Lower leg skin (tissue), 4 donors: Measurements from ENCODE around the gene TMEM117. TPM values are rescaled to one million over a fixed set of nuclear protein-coding genes. Genes with fewer than 3 reads are reported as not detected.
A peak's percentile ranks its signal among the peaks of the same experiment; 100 is the strongest.

Experiments
- DNase-seq, 2 donors: peaks; one replicate each; pipeline ENCODE4 v3.0.0-alpha.2; 2019; ENCODE audit warnings: low spot score in 2 of 2
- H3K4me3 ChIP-seq: fragments of 200-600 bp; sonication (generic); 2 replicates; pipeline ENCODE4 v1.5.1; 2017; ENCODE audit warnings: mild to moderate bottlenecking, low read depth; ENCODE audit not compliant: poor library complexity, severe bottlenecking
- POLR2A ChIP-seq, 2 donors: fragments of 450-650 bp; IDR thresholded peaks; one replicate each; pipeline ENCODE4 v1.6.1; 2016 to 2017; ENCODE audit warnings: antibody characterized with exemption in 2 of 2, mild to moderate bottlenecking in 1 of 2, moderate library complexity in 1 of 2
- WGBS, 2 donors: methylation state at CpG; one replicate each; pipeline ENCODE4 v1.1.5; 2018; 5-methylcytosine and 5-hydroxymethylcytosine counted together
- intact Hi-C: fragments of 100-400 bp; cut with DNase I; formaldehyde crosslinking; loops from one replicate; pipeline ENCODE4 v1.15.0; 2023; ENCODE audit warnings: low total_unique reads
- total RNA-seq, 4 donors: library from RNA; depleted of rRNA; stranded (reverse); fragments of >200 nt; gene quantifications; one replicate each; pipeline ENCODE4 v1.1.0, GENCODE V29; 2016
- TF ChIP-seq, protein P1 (sequence below), 3 donors: fragments of 450-650 bp; IDR thresholded peaks; one replicate each; pipeline ENCODE4 v1.5.1; 2016; ENCODE audit warnings: antibody characterized with exemption in 3 of 3, mild to moderate bottlenecking in 3 of 3, moderate library complexity in 2 of 3

TMEM117 gene
- total RNA-seq, 4 donors from 2014 or later: 19.9 to 27.8 (median 24.3) TPM

DNA sequence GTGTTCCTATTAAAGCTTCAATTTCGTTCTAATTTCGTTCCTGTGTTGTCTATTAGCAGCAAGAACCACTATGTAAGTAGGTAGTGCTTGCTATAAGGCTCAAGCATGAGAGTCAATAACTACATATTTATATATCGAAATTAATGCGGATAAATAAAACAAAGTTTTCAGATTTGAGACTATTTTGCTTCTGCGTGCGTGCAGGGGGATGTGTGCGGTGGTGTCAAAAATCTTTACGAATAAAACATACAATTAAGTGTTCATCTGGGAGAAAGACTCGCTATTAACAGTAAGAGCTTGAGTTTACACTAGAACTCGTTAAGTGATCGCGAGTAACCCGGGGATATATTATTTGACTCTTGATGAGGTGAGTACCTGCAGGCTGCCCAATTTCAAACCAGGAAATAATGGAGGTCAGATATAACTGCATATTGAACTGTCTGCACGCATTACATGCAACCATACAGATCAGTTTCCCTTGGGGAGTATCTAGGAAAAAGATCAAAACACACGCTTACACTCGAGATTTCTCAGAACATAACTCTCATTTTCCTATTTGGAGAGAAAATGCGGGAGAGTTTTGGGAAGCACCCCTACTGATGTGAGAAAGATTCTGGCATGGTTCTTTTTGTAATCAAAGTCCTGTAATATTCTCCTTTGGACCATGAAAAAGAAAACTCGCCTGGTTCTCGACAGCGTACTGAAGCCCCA lies 30.6 kb upstream of the TMEM117 start:
- intact Hi-C loops: no loop called here
- no peak for TF ChIP-seq POLR2A (IDR thresholded peaks at IDR 0.05)
- TF ChIP-seq, protein P1, sequence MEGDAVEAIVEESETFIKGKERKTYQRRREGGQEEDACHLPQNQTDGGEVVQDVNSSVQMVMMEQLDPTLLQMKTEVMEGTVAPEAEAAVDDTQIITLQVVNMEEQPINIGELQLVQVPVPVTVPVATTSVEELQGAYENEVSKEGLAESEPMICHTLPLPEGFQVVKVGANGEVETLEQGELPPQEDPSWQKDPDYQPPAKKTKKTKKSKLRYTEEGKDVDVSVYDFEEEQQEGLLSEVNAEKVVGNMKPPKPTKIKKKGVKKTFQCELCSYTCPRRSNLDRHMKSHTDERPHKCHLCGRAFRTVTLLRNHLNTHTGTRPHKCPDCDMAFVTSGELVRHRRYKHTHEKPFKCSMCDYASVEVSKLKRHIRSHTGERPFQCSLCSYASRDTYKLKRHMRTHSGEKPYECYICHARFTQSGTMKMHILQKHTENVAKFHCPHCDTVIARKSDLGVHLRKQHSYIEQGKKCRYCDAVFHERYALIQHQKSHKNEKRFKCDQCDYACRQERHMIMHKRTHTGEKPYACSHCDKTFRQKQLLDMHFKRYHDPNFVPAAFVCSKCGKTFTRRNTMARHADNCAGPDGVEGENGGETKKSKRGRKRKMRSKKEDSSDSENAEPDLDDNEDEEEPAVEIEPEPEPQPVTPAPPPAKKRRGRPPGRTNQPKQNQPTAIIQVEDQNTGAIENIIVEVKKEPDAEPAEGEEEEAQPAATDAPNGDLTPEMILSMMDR (IDR thresholded peaks at IDR 0.05): no peak
- no peak for DNase-seq
- 6% methylated on average over 20 of the region's 20 CpGs for WGBS, 2 donors
- peak overlapping the region; percentile 75 for H3K4me3 ChIP-seq

DNA sequence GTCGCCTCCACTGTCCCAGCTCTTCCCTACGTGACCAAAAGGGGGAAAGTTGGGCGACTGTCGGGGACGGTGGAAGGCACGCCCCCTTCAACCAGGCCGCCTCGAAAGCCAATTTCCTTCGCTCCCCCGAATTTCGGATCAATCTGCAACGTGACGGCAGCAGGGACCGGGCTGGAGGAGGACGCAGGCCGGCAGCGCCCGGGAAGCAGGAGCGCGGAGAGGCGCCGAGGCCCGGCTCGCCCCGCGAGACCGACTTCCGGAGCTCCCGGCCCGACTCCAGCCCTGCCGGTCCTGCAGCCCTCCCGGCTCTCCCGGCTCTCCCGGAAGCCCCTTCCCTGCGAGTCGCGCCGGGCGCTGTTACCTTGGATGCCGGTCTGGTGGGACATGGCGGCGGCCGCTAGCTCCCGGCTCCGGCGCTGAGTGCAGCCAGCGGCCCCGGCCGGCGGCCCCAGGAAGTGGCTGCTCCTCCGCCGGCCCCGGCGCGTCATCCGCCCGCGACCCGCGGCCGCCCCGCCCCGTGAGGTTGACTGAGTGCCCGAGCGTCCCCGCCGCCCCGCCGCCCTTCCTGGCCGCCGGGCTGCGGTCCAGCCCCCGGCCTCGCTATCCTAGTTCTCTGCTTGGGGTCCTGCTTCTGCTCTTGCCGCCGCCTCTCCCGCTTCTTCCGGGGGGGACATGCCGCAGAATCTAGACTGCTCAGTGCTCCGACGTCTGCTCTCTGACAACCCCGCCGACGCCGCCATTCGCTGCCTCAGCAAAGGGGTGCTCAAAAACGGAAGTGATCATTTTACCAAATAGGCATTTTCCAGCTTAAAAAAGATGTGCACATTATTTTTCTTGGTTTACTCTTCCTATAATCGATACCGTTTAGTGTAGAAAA lies 29.8 kb upstream of the TMEM117 start, which contains the start of gene TWF1:
TWF1 (minus strand) TSS at position 458 of the 877 bp plus-strand sequence; CDS start at position 386, 72 bp downstream.
- 0 to 1% methylated on average over 44 to 52 of the region's 89 CpGs for WGBS, 2 donors
- H3K4me3 ChIP-seq: peak within 1 kb of the TSS; percentile 75
- intact Hi-C loops: no loop called here
- peak; percentile 82 to 96 for DNase-seq
- TF ChIP-seq, protein P1 (IDR thresholded peaks at IDR 0.05): no peak
- no peak for TF ChIP-seq POLR2A (IDR thresholded peaks at IDR 0.05)

DNA sequence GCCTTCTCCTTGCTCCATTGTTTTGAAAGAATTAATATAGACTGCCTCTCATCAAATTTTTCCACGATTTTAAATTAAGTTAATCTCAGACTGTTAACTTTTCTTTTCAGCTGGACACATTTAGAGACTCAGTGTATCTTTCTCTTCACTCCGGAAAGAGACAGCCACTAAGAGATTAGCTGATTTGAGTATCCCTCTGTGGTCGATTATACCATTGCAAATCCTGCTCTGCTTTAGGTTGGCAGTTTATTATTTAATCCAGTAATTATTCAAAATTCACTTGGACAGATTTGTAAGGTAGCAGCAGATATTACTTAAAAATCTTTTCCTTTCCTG lies 29.2 kb upstream of the TMEM117 start:
- TF ChIP-seq POLR2A (IDR thresholded peaks at IDR 0.05): no peak
- TF ChIP-seq, protein P1 (IDR thresholded peaks at IDR 0.05): no peak
- peak overlapping the region; percentile 75 for H3K4me3 ChIP-seq
- WGBS, 2 donors: 3 to 6% methylated on average over 3 of the region's 3 CpGs
- DNase-seq: no peak
- intact Hi-C loops: no loop called here

DNA sequence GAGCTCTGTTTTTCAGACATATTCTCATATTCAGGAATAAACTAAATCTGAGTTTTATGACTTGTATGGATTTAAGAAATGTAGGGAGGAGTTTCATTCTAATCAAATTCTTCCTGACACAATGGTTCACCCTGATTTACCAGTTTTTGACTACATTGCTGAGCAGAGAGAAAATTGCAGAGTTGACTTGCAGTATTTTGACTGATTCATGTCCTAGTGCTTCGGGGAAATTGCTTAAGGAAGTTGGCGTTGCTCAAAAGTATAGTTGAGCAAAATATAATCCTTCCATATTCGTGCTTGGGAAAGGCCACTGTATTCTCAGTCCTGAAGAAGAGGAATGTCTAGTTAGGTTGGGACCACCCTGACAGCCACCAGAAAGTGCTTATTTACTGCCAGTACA lies 28.5 kb upstream of the TMEM117 start:
- no peak overlapping the region for H3K4me3 ChIP-seq
- WGBS, 2 donors: 46 to 54% methylated on average over 3 of the region's 3 CpGs
- no peak for DNase-seq
- intact Hi-C loops: no loop called here
- TF ChIP-seq, protein P1 (IDR thresholded peaks at IDR 0.05): no peak
- TF ChIP-seq POLR2A (IDR thresholded peaks at IDR 0.05): no peak

DNA sequence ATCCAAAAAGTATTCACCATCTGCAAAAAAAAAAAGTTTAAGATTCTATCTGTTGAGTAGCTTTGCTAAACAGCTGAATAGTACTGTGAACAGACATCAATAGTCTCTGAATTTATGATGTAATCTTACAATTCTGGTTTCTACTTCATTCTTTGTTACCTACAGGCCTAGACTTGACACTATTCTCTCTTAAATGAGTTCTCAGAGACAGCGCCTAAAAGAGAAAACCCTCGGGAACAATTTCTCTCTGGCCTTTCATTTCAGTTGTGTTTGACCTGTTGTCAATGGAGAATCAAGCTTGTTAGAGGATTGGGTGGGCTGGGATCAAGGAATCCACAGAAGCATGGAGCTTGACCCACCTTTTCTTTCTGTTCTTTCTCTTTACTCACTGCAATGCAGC lies 23.8 kb upstream of the TMEM117 start:
- no peak for DNase-seq
- no peak for TF ChIP-seq POLR2A (IDR thresholded peaks at IDR 0.05)
- TF ChIP-seq, protein P1 (IDR thresholded peaks at IDR 0.05): no peak
- H3K4me3 ChIP-seq: no peak overlapping the region
- intact Hi-C loops: no loop called here
- WGBS, 2 donors: 48 to 55% methylated on average over 2 of the region's 2 CpGs
